GM12873 (cell line): ENCODE data around the gene CIT.

ENCODE experiments used
- TF ChIP-seq, protein P1 (sequence below): IDR thresholded peaks from 2 replicates; pipeline ENCODE4 v1.5.1; 2012; ENCODE audit warnings: low read depth, mild to moderate bottlenecking, moderate library complexity, low read length, control low read depth; ENCODE audit not compliant: insufficient read depth; ENCODE audit errors: missing control alignments

The CIT gene

DNA sequence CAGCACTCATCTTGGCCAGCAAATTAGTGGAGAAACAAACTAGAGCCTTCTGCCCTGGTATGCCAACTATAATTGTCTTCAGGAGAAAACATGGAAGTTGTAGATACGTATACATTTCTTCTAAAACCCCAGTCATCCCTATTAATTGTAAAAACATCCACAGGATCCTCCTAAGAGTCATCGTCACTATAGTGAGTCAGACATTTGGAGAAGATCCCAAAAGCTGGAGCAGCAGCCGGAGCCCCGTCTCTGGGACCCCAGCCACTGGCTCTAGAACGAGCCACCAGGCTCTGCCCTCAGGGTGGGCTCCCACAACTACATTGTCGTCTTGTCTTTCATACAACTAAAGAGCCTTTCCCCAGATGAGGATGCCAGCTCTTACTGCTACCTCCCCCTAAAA is 193.7 kb downstream of the CIT start:
- TF ChIP-seq, protein P1, sequence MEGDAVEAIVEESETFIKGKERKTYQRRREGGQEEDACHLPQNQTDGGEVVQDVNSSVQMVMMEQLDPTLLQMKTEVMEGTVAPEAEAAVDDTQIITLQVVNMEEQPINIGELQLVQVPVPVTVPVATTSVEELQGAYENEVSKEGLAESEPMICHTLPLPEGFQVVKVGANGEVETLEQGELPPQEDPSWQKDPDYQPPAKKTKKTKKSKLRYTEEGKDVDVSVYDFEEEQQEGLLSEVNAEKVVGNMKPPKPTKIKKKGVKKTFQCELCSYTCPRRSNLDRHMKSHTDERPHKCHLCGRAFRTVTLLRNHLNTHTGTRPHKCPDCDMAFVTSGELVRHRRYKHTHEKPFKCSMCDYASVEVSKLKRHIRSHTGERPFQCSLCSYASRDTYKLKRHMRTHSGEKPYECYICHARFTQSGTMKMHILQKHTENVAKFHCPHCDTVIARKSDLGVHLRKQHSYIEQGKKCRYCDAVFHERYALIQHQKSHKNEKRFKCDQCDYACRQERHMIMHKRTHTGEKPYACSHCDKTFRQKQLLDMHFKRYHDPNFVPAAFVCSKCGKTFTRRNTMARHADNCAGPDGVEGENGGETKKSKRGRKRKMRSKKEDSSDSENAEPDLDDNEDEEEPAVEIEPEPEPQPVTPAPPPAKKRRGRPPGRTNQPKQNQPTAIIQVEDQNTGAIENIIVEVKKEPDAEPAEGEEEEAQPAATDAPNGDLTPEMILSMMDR: no peak

DNA sequence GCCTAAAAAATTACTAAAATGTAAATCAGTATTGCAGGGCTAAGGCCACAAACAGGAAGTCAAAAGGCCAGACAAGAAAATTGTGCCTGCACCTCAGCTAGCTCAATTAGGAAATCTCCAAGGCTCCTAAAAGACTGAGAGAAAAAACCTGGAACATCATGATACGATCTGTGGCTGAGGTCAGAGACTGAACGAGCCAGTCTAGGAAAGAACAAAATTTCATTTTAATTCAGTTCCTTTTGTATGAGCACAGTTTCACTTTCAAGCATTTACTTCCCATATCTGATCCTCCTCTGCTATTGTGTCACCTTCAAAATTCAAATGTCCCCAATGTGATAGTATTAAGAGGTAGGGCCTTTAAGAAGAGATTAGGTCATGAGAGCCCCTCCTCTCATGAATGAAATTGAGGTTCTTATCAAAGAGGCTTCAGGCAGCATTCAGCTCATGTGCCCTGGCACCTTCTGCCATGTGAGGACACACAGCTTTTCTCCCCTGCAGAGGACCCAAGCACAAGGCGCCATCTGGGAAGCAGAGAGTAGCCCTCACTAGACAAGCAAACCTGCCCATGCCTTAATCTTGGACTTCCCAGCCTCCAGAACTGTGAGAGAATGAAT is 194.4 kb downstream of the CIT start:
- TF ChIP-seq, protein P1: no peak

DNA sequence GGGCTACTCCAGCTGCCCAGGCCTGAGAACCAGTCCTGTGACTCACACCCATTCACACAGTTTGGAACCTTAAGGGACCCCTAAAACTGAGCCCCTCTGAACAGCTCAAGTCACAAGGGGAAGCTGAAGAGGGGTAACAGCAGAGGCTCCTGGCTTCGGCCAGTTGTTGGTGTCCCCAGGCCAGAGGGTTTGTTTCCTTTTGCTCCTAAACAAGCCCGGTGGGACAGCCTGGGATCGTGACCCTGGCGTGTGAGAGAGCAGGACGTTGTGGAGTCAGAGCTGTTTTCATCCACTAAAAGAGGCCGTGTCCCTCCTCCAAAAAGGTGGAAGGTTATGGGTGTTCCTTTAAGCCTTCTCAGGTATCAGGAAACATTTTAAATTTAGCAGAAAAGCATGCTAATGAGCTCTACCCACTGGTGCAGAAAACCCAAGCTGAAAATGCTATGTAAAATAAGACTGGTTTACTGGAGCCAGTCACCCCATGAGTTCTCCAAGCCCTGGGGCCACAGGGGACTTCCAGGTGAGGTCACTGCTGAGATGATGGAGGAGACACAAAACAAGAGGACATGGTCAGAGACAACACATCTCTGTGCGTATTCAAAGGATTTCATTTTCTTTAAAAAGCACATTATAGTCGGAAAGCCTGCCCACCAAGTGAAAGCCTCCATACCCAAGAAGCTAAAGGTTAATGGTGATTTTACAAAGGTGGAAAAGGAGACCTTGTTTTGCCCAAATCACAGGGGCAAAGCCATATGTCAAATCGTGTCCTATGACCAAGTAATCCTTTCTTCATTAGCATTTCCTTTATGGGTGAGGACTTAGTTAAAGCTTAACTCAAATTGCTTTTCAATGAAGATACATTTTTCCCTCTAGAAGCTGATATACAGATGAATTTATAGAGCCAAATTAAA is 195.1 kb downstream of the CIT start:
- TF ChIP-seq, protein P1: no peak

DNA sequence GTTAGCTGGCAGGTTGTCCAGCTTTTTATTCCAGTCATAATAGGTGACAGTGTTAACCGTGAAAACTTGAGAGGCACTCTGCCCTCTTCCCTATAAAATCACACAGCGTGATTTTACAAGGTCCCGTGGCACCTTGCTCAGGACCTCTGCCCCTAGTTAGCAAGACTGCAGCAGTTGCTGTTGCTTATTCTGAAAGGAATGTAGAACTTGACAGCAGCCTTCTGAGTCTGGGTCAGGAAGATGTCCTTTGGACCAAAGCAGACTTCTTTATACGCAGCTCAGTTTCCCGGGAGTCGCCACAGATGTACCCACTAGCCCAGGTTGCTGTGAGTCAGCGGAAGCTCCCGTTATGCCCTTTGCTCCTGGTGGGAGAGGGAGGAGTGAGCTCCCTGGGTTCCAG is 196.0 kb downstream of the CIT start:
- TF ChIP-seq, protein P1: no peak

DNA sequence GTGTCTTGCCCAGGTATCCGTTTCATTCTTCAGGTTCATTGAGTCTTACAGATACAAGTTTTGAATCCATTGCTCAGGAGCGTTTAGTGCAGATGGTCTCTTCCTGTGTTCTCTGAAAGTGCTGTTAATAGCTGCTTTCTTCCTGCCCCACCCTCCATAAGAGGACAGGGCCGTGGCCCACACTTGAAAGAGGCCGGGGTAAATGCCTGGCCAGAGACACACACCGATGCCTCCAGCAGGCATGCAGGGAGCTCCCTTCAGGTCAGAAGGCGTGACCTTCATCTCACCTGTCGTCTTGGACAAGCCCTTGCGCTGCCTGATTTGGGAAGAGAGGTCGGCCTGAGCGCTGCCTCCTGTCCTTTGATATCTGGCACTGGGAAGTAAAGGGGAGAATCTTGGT is 197.6 kb downstream of the CIT start:
- TF ChIP-seq, protein P1: no peak

DNA sequence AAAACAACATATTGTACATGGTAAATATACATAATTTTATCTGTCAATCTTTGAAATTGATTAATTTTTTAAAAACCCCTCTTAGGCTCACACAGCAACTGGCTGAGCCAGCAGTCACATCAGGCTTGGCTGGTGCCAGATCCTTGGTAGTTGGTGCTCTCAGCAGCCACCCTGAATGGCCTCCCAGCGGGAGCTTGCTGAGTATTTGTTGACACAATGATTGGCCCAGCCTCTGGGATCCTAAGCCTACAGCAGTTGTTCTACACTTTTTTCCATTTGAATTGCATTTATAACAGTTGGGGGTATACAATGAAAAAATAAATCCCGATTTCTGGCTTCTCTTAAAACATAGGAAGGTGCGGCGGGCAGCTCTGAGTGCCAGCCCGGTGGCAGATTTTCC is 198.0 kb downstream of the CIT start:
- TF ChIP-seq, protein P1: no peak

DNA sequence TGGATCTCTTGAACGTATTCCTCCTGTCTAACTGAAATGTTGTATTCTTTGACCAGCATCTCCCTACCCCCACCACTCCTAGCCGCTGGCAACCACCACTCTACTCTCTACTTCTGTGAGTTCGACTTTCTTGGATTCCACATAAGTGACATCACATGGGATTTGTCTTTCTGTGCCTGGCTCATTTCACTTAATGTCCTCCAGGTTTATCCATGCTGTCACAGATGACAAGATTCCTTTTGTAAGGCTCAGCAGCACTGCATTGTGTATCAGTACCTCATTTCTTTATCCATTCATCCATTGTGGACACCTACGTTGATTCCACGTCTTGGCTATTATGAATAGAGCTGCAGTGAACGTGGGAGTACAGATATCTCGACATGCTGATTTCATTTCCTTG is 198.7 kb downstream of the CIT start:
- TF ChIP-seq, protein P1: no peak
